ENCODE results near the gene PCDH9. TPM values are rescaled to one million over a fixed set of nuclear protein-coding genes. Genes with fewer than 3 reads are reported as not detected.

Gene PCDH9
- total RNA-seq, 2 experiments from 2014 or later, result 0.14 to 0.21 TPM

DNA sequence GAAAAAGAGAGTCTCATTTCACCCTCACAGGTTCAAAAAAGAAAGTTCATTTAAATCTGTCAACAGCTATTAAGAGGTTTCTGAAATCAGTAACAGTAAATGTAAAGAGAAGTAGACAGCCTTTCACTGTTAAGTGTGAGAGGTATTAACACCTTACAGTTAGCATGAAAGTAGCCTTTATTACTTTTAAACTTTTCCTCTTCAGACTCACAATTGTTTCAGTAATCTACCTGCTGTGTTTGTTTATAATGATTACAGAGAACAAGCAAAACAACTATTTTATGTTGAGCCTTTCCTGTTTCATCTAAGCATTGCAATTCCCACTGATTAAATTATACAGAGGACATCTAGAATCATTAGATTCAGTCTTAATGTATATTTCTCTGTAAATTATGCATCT is 159.8 kb downstream of the PCDH9 start:
- H3K4me1 Mint-ChIP-seq, result no peaks in the 10 kb centered on the region
- DNase-seq, result no peak
- ATAC-seq, result no peak
- CTCF ChIA-PET, result no interaction called here
- no peak overlapping the region for H3K27ac Mint-ChIP-seq
- H3K36me3 Mint-ChIP-seq (ENCODE audit: low read depth), result no peaks in the 10 kb centered on the region
- H3K4me3 Mint-ChIP-seq, result no peak overlapping the region
- no peaks in the 10 kb centered on the region for H3K9me3 Mint-ChIP-seq (ENCODE audit: low read depth)
- intact Hi-C loops (cut with DNase I, micrococcal nuclease), result no loop called here
- POLR2A ChIA-PET, result no interaction called here
- H3K27me3 Mint-ChIP-seq, result no peaks in the 10 kb centered on the region

DNA sequence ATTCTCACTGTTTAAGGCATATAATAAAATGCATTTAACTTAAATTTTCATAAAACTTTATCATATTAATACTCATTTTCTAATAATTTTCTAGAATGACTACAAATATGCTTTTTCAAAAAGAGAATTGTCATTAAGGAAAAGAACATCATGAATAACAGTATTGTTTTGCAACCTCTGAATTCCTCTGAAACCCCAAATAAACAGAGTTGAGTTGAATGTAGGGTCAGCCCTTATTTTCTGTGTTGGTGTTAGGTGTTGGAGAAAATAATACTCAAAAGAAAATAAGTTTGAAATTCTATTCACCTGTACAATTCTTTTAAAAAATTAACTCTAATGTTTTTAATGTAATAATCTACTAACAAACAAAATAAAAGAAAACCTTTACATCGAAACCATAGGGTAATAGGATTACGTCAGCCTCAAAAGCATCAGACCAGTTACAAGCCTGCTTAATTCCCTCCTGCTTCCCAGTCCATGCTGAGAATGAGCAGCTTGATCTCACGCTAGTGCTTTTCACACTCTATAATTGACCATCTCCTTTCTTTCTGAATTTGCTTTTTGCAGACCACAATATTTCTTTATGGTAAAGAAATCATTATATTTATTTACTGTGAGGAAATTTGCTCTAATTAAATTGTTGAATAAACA is 160.9 kb downstream of the PCDH9 start:
- Mint-ChIP-seq H3K9me3 (ENCODE audit: low read depth) (no peaks in the 10 kb centered on the region), H3K36me3 (ENCODE audit: low read depth) (no peaks in the 10 kb centered on the region), H3K4me3 (no peak overlapping the region), H3K27ac (no peak overlapping the region), H3K27me3 (no peaks in the 10 kb centered on the region), H3K4me1 (no peaks in the 10 kb centered on the region)
- CTCF ChIA-PET, result no interaction called here
- intact Hi-C loops (cut with DNase I, micrococcal nuclease), result no loop called here
- DNase-seq (no peak), ATAC-seq (no peak)
- POLR2A ChIA-PET, result no interaction called here

DNA sequence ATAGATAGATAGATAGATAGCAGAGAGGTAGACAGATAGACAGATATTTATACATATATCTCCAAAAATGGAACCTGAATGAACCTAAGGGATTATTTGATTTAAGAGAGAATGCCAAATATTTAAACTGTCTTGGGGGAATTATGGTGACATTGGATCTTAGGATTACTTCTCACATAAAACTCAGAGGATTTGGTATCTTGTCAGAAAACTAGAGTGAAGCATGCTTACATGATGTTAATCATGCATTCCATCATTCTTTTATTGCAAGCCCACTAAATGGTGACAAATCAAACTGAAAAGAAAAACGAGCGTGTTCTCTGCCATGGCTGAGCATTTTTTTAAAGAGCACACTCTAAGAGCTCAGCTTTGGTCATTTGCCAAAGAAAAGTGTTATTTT is 165.2 kb downstream of the PCDH9 start:
- no peak for DNase-seq
- no peak overlapping the region for H3K27ac Mint-ChIP-seq
- POLR2A ChIA-PET, result no interaction called here

DNA sequence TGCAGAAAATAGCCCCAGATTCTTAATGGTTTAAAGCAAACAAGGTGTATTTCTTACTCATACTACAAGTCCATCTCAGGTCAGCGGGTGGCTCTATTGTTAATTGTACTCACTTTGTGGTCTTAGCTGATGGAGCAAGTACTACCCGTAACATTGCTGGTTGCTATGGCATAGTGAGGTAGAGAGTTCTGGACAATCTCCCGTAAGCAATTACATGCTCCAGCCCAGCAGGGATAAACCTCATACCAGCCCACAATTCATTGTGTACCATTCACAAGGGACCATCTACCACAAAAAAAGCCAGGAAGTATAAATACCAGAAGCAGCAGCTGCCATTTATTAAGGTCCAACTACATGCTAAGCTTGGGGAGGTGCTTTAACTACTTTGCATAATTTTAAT is 167.1 kb downstream of the PCDH9 start:
- Mint-ChIP-seq H3K27ac (no peak overlapping the region), H3K27me3 (no peaks in the 10 kb centered on the region), H3K36me3 (ENCODE audit: low read depth) (no peaks in the 10 kb centered on the region), H3K4me3 (no peak overlapping the region), H3K4me1 (no peaks in the 10 kb centered on the region), H3K9me3 (ENCODE audit: low read depth) (no peaks in the 10 kb centered on the region)
- DNase-seq (no peak), ATAC-seq (no peak)
- ChIA-PET POLR2A (no interaction called here), CTCF (interaction anchor here (0.6 kb wide), 1 partner anchor 319 kb away, joined by 3 read pairs; no protein-coding TSS in a partner anchor)
- intact Hi-C loops (cut with DNase I, micrococcal nuclease), result no loop called here

More for the DNA sequence above, 165.2 kb downstream of the PCDH9 start:
- H3K9me3 Mint-ChIP-seq (ENCODE audit: low read depth), result no peaks in the 10 kb centered on the region
- H3K4me1 Mint-ChIP-seq, result no peaks in the 10 kb centered on the region
- intact Hi-C loops (cut with DNase I, micrococcal nuclease), result no loop called here
- no peak overlapping the region for H3K4me3 Mint-ChIP-seq
- CTCF ChIA-PET, result no interaction called here
- no peak for ATAC-seq
- H3K27me3 Mint-ChIP-seq, result no peaks in the 10 kb centered on the region
- no peaks in the 10 kb centered on the region for H3K36me3 Mint-ChIP-seq (ENCODE audit: low read depth)

DNA sequence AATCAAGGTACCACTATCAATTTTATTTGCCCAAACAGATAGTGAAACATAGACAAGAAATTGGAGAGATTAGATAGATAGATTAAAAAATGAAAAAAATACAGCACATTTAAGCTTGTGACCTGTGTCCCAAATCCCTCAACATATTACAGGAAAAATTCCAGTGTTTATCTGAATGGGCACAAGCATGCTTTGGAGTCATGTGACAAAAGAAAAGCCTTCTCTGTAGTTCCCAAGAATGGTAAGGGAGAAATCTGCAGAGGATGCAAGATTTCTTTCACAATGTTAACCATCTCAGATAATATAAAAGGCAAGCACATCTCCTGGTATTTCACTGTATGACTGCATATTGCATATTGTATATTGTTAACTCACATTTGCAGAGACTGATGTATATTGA is 168.0 kb downstream of the PCDH9 start:
- POLR2A ChIA-PET, result no interaction called here
- intact Hi-C loops (cut with DNase I, micrococcal nuclease), result no loop called here
- ATAC-seq (no peak), DNase-seq (no peak)
- Mint-ChIP-seq H3K4me1 (no peaks in the 10 kb centered on the region), H3K27ac (no peak overlapping the region), H3K27me3 (no peaks in the 10 kb centered on the region), H3K4me3 (no peak overlapping the region), H3K9me3 (ENCODE audit: low read depth) (no peaks in the 10 kb centered on the region), H3K36me3 (ENCODE audit: low read depth) (no peaks in the 10 kb centered on the region)
- CTCF ChIA-PET, result no interaction called here

DNA sequence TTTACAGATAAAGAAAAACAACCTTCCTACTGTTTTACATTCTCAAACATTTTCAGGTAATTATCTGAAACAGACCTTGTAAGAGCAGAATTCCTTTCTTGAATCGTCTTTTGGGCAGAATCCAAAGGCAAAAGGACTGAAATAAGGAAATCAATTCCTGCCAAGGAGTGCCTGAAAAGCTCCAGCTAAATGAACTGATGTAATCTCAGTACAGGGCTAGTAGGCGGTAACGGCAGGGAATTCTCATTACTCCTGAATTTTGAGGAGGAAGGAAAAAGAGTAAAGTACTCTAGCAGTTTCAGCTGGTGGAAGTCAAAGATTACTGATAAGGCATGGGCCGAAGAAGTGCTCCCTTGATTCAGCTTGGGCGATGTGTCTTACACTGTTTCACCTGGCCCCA is 168.4 kb downstream of the PCDH9 start:
- intact Hi-C loops (cut with DNase I, micrococcal nuclease), result no loop called here
- H3K4me1 Mint-ChIP-seq, result no peaks in the 10 kb centered on the region
- H3K27me3 Mint-ChIP-seq, result no peaks in the 10 kb centered on the region
- no peak overlapping the region for H3K4me3 Mint-ChIP-seq
- no peaks in the 10 kb centered on the region for H3K9me3 Mint-ChIP-seq (ENCODE audit: low read depth)
- POLR2A ChIA-PET, result no interaction called here
- DNase-seq (no peak), ATAC-seq (no peak)
- H3K36me3 Mint-ChIP-seq (ENCODE audit: low read depth), result no peaks in the 10 kb centered on the region
- CTCF ChIA-PET, result no interaction called here
- H3K27ac Mint-ChIP-seq, result no peak overlapping the region

DNA sequence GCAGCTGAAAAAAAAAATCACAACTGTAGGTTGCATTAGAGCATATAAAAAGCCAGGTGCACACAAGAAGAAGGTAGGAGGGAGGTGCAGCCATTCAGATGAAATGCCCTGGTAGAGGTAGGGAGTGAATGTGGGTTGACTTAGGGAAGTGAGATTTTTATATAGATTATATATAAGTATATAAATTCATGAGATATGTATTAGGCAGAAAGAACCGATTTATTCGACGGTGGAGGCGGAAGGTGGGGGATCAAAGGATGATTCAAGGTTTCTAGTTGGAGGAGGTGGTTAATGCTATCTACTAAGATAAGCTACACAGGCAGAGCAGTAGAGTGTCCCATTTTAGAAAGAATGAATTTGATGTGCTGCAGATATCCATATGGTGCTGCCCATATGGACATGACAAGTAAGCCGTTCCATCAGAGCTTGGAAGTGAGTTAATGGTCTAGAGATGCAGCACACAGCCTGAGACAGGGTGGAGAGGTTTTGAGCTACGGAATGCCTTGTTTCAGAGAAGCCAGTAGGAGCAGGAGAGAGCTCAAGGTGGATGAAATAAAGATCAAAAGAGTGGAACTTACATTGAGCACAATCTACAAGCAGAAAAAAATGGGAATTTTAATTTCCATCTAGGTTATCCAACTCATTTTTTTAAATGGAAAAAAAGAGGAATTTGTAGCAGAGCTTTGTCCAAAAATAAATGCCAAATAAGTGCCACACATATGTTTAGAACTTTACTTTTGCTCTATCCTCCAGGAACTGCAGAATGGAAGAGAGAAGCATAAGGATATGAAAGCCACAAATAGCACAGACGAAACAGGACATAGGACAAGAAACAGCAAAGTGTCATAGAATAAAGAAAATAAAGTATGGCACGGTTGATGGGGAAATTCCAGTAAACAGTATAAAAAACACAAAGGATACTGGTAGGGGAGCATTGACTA is 177.3 kb downstream of the PCDH9 start:
- H3K4me3 Mint-ChIP-seq, result no peak overlapping the region
- H3K36me3 Mint-ChIP-seq (ENCODE audit: low read depth), result no peaks in the 10 kb centered on the region
- ChIA-PET POLR2A (no interaction called here), CTCF (interaction anchor here (1.4 kb wide), 1 partner anchor 88 kb away, joined by 5 read pairs; no protein-coding TSS in a partner anchor)
- H3K27ac Mint-ChIP-seq, result no peak overlapping the region
- no peaks in the 10 kb centered on the region for H3K9me3 Mint-ChIP-seq (ENCODE audit: low read depth)
- H3K27me3 Mint-ChIP-seq, result no peaks in the 10 kb centered on the region
- H3K4me1 Mint-ChIP-seq, result peaks cover 7% of the 10 kb centered on the region
- ATAC-seq, result no peak
- intact Hi-C loops (cut with DNase I, micrococcal nuclease), result no loop called here
- DNase-seq, result no peak

DNA sequence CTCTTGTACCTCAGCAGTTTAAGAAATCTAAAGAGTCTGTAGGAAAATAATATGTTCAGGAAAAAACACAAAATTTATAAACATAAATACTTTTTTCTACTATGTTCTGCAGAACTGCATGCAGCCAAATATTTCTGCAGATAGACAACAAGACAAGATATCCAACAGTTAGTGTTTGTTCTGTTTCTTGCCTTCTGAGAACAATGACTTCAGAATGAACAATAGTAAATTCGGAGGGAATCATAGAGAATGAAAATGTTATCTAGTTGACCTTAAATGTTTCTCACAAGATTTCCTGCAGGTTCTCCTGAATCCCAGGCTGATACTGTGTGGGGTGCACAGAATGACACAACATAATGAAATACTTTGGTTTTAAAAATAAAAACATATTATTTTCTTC is 180.4 kb downstream of the PCDH9 start:
- peaks cover 7% of the 10 kb centered on the region for H3K4me1 Mint-ChIP-seq
- no peak overlapping the region for H3K4me3 Mint-ChIP-seq
- H3K9me3 Mint-ChIP-seq (ENCODE audit: low read depth), result no peaks in the 10 kb centered on the region
- ATAC-seq, result no peak
- H3K36me3 Mint-ChIP-seq (ENCODE audit: low read depth), result no peaks in the 10 kb centered on the region
- ChIA-PET POLR2A (no interaction called here), CTCF (no interaction called here)
- intact Hi-C loops (cut with DNase I, micrococcal nuclease), result no loop called here
- H3K27ac Mint-ChIP-seq, result no peak overlapping the region
- no peaks in the 10 kb centered on the region for H3K27me3 Mint-ChIP-seq
- no peak for DNase-seq

DNA sequence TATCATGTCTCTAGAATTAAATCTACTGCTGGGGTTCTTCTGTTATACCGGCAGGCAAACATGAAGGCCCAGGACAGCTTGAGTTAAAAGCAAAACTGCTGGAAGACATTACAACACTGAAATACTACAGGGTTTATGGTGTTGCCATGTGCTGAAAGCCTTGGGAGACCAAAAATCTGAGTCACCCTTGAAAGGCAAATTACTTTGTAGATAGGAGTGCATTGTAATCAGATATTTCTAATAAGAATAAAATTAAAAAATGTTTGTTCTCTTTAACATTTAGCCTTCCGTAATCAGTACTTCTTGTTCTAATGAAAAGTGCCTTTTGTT is 181.3 kb downstream of the PCDH9 start:
- ChIA-PET CTCF (interaction anchor here (0.6 kb wide), 1 partner anchor 1163 kb away, joined by 3 read pairs; no protein-coding TSS in a partner anchor), POLR2A (no interaction called here)
- Mint-ChIP-seq H3K36me3 (ENCODE audit: low read depth) (no peaks in the 10 kb centered on the region), H3K9me3 (ENCODE audit: low read depth) (no peaks in the 10 kb centered on the region), H3K4me3 (no peak overlapping the region), H3K4me1 (peaks cover 7% of the 10 kb centered on the region), H3K27ac (no peak overlapping the region), H3K27me3 (no peaks in the 10 kb centered on the region)
- DNase-seq, result no peak
- ATAC-seq, result no peak
- intact Hi-C loops (cut with DNase I, micrococcal nuclease), result no loop called here

DNA sequence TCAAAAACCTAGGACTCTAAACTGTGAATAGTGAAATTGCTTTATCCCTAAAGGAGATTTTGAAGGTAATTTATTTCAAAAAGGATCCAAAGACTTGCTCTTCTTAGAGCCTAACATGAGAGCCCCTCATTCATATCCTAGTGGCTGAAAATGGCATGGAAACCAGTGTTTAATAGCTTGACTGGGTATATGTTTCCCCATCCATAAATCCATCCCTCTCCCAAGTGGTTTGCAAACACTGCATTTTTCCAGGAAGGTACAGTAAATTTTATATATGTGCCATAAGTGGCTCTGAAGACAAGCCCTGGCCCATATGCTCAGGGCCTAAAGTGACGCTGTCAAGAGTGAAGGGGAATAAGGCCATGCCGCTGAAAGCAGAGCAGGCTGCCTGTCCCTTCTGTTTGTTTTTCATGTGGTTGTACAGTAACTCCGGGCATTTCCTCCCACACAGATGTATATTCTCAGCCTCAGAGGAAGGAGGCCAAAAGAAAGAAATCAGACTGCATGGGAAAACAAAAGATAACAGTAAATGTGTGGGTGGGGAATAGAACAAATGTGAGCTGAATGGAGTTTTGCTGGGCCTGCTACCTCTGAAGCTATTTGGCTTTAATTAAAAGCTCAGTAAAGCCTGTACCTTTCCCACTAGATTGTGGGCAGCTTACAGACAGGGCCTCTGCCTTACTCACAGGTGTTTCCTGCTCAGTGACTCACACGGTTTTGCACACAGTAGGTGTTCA is 181.9 kb downstream of the PCDH9 start:
- Mint-ChIP-seq H3K4me1 (peaks cover 7% of the 10 kb centered on the region), H3K27ac (no peak overlapping the region)

DNA sequence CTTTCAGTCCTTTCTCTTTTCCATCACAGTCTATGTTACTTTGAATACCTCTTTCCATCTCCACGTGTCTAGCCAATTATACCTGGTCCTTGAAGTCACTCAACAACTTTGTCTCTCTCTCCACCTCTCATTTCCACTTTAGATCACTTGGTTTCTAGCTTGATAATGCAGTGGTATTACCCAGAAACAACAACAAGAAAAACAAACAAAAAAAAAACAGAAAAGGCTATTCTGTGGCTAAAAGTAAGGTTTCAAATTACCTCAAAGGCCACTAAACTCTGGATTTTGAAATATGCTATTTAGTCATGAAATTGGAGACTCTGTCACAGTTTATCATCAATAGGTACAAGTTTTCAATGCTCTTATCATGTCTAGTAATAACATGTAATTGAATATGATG is 184.8 kb downstream of the PCDH9 start:
- no peak overlapping the region for H3K27ac Mint-ChIP-seq
- H3K36me3 Mint-ChIP-seq (ENCODE audit: low read depth), result no peaks in the 10 kb centered on the region
- H3K9me3 Mint-ChIP-seq (ENCODE audit: low read depth), result no peaks in the 10 kb centered on the region
- H3K4me3 Mint-ChIP-seq, result no peak overlapping the region
- intact Hi-C loops (cut with DNase I, micrococcal nuclease), result no loop called here
- ChIA-PET POLR2A (no interaction called here), CTCF (interaction anchor here (0.6 kb wide), 1 partner anchor 411 kb away, joined by 3 read pairs; no protein-coding TSS in a partner anchor)
- DNase-seq, result no peak
- peaks cover 7% of the 10 kb centered on the region for H3K4me1 Mint-ChIP-seq
- ATAC-seq, result no peak
- H3K27me3 Mint-ChIP-seq, result no peaks in the 10 kb centered on the region

More for the DNA sequence above, 181.9 kb downstream of the PCDH9 start:
- Mint-ChIP-seq H3K9me3 (ENCODE audit: low read depth) (no peaks in the 10 kb centered on the region), H3K36me3 (ENCODE audit: low read depth) (no peaks in the 10 kb centered on the region), H3K27me3 (no peaks in the 10 kb centered on the region), H3K4me3 (no peak overlapping the region)
- POLR2A ChIA-PET, result no interaction called here
- CTCF ChIA-PET, result no interaction called here
- ATAC-seq, result peak; percentile 58
- peak; percentile 6 for DNase-seq
- intact Hi-C loops (cut with DNase I, micrococcal nuclease), result no loop called here

DNA sequence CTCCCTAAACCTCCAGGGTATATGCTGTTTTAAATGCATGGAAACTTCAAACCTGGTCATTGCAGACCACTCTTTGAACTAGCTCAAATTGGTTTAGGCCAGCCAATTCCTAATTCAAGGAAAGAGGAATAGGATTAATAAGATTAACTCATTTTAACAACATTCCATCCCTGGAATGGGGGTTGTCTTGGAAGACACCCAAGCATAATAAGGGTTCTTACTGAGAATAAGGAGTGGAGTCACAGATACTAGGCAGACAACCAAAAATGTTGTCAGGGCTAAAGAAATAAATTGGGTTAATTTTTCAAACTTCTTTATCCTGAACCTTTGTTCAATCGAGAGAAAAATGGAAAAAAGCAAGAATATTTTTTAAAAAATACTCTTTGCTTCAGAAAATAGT is 186.2 kb downstream of the PCDH9 start:
- DNase-seq, result no peak
- intact Hi-C loops (cut with DNase I, micrococcal nuclease), result no loop called here
- Mint-ChIP-seq H3K4me1 (peaks cover 7% of the 10 kb centered on the region), H3K36me3 (ENCODE audit: low read depth) (no peaks in the 10 kb centered on the region), H3K27me3 (no peaks in the 10 kb centered on the region), H3K4me3 (no peak overlapping the region), H3K27ac (no peak overlapping the region), H3K9me3 (ENCODE audit: low read depth) (no peaks in the 10 kb centered on the region)
- ChIA-PET CTCF (no interaction called here), POLR2A (no interaction called here)
- no peak for ATAC-seq
